Fibroblast of mammary gland (primary cell): Measurements from ENCODE around the gene GPR155.

ENCODE experiments used
- DNase-seq: peaks from one replicate; pipeline ENCODE4 v3.0.0-alpha.2; 2010; ENCODE audit warnings: low read depth
- H3K4me3 ChIP-seq: 2 replicates; pipeline ENCODE4 v1.5.1; 2011; ENCODE audit warnings: low read depth, mild to moderate bottlenecking, low read length, moderate library complexity; ENCODE audit not compliant: control insufficient read depth
- CTCF ChIP-seq: conservative IDR thresholded peaks from 2 replicates; pipeline ENCODE4 v1.5.1; 2011; ENCODE audit warnings: low read depth, low read length, inconsistent platforms; ENCODE audit not compliant: control insufficient read depth, insufficient read depth

GPR155 gene

GRCh38 chr2:174450021-174450816 is 36.6 kb downstream of the GPR155 start:
- DNase-seq: no peak
- no peak overlapping the region for H3K4me3 ChIP-seq
- no peak for TF ChIP-seq CTCF

GRCh38 chr2:174449033-174449432 is 37.8 kb downstream of the GPR155 start:
- TF ChIP-seq CTCF: no peak
- DNase-seq: no peak
- H3K4me3 ChIP-seq: no peak overlapping the region

- TF ChIP-seq CTCF: no peak
- DNase-seq: no peak
- H3K4me3 ChIP-seq: no peak overlapping the region
Measured at GRCh38 chr2:174446531-174446930, 40.3 kb downstream of the GPR155 start.

GRCh38 chr2:174445248-174445647 is 41.6 kb downstream of the GPR155 start:
- no peak for TF ChIP-seq CTCF
- DNase-seq: peak; percentile 10
- no peak overlapping the region for H3K4me3 ChIP-seq

- no peak for DNase-seq
- no peak overlapping the region for H3K4me3 ChIP-seq
- TF ChIP-seq CTCF: no peak
Measured at GRCh38 chr2:174444761-174445160, 42.1 kb downstream of the GPR155 start.

GRCh38 chr2:174442546-174443510 is 44.0 kb downstream of the GPR155 start:
- DNase-seq: peak; percentile 74
- TF ChIP-seq CTCF: no peak
- H3K4me3 ChIP-seq: no peak overlapping the region
